HG03342 (cell line): ENCODE results near the gene MGLL.
A peak's percentile ranks its signal among the peaks of the same experiment; 100 is the strongest.

Experiments used
- ATAC-seq: cut with Tn5 transposase; IDR thresholded peaks from one replicate; pipeline ENCODE4 v1.9.1; 2021; ENCODE audit warnings: mild to moderate bottlenecking, moderate library complexity; ENCODE audit not compliant: unreplicated experiment

MGLL gene

DNA sequence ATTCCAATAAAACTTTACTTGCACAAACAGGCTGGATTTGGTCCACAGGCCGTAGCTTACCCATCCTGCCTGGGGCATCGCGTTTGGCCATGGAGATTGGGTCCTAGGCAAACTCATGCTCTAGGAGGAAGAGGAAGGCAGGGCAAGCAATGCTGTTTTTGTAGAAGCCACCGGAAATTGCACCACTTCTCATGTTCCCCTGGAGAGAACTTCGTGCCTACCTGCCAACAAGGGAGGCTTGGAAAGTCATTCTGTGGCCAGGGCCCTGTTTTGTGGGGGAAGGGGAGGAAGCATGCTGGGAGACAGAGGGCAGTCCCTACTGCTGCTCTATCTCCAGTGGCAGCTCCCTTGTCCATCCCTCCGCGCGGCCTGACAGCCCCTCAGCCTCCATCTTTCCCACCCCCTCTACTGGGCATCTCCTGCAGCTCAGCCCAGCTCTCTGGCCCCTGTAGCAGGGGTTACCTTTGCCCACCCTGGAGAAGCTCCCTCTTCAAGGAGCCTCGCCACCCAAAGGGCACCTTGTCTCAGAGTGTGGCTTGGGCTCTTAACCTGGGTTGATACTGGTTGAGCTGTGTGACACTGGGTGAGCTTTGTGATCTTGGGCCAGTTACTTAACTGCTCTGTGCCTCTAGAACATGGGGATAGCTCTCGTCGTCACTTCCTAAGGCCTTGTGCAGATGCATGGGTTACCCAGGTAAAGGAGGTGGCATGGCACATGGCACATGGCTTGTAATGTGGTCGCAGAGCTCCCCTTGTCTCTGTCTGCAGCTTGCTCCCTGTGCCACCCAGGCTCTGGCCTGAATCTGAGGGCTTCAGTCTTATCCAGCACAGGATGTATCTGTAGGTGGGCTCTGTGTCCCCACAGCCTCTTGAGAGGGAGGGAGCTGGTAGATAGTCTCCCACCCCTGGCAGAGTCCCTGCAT lies 143.4 kb downstream of the MGLL start:
- no peak for ATAC-seq

DNA sequence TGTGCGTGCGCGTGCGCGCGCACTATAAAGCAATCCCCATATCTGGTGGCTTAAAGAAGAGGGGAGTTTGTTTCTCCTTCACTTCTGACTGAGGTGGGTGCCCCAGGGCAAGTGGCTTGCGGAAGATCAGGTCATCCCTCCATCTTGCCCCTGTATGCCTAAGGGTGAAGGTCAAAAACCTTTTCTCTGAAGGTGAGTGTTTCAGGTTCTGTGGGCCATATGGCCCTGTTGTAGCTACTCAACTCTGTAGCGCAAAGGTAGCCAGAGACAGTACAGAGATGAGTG lies 144.1 kb downstream of the MGLL start:
- no peak for ATAC-seq

DNA sequence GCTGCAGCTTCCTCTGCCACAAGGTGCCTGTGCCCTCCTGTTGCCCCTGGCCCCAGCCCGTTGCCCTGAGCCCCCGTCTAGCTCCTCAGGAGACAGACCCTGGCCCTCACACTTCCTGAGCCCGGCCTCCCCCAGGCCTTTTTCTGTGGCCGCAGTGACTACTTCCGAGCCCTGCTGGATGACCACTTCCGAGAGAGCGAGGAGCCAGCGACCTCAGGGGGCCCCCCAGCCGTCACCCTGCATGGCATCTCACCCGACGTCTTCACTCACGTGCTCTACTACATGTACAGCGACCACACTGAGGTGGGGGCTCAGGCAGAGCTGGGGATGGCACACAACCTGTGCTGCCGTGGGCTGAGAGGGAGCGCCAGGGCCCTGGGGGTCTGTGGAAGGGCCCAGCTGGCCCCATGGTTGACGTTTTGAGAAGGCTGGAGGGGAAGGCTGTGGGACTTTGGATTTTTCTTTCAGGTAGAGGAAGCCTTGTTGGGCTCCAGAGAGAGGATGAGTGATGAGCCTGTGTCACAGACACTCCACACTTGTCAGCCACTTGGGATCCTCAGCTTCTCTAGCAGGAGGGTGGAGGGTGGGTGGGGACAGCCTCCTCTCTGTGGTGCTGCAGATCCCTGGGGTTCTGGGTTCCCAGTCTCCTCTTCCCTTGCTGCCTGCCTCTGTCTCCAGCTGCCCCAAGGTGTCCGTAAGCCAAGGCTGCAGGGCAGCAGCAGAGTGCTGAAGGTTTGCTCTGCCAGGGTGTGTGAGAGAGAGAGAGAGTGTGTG lies 144.6 kb downstream of the MGLL start:
- no peak for ATAC-seq

DNA sequence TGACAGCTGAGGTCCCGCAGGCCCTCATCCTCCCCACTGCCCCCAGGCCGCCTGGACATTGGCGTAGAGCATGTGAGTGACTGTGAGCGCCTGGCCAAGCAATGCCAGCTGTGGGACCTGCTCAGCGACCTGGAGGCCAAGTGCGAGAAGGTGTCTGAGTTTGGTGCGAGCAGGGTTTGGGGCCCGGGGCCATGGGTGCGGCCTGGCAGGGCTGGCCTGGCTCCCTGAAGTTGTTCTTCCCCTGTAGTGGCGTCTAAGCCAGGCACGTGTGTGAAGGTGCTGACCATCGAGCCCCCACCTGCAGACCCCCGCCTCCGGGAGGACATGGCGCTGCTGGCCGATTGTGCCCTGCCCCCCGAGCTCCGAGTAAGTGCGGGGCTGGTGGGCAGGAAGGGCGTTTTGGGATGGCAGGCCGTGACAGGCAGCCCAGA lies 145.4 kb downstream of the MGLL start:
- ATAC-seq: no peak

DNA sequence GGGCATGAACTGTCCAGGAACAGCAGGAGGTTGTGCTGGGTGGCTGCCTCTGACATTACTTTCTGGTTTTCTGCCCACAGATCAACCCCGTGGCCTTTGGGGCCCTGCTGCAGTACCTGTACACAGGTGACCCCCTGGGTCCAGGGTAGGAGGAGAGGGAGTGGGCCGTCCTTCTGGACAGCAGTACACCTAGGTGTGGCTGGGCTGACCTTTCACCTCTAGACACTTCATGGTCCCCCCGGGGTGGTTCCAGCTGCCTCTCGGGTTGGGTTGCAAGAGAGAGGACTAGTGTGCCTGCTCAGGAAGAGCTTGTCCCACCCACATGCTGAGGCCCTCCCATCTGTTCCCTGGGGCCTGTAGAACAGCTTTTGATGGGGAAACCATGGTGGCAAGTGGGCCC lies 145.9 kb downstream of the MGLL start:
- ATAC-seq: no peak

DNA sequence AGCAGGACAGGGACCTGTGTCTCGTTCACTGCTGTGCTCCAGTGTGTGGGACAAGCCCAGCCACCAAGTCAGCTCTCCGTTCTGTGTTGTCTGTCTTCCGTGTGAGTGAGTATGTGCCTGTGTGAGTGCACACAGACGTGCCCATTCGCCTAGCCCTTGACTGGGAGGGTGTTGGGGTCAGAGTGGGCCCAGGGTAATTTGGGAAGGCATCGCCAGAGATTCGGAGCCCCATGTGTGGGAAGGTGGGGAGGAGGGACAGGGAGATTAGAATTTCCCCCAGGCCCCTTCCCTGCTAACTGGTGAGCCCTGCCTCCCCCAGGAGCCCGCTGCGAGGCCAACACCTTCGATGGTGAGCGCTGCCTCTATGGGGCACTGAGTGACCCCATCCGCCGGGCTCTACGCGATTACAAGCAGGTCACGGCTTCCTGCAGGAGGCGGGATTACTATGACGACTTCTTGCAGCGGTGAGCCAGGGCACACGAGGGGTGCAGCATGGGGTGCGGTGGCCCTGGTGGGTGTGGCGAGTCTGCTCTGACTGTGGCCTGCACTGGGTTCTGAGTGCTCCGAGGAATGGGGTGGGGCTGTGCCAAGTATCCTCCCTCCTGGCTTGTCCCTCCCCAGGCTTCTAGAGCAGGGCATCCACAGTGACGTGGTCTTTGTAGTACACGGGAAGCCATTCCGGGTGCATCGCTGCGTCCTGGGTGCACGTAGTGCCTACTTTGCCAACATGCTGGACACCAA lies 146.5 kb downstream of the MGLL start:
- no peak for ATAC-seq

DNA sequence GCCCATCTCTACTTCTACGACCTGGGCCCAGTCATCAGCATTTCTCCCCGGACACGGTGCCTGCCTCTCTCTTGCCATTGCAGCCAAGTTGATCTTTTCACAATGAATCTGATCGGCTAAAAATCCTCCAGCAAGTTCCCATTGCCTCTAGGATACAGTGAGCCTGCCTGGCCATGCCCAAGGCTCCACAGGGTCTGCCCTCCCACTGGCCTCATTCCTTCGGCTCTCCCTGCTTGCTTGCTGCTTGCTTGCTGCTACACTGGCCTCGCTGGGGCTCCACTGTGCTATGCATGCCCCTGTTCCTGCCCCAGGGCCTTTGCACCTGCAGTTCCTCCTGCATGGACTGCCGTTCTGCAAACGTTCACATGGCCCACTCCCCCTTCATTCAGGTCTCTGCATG lies 147.5 kb downstream of the MGLL start:
- ATAC-seq: no peak

DNA sequence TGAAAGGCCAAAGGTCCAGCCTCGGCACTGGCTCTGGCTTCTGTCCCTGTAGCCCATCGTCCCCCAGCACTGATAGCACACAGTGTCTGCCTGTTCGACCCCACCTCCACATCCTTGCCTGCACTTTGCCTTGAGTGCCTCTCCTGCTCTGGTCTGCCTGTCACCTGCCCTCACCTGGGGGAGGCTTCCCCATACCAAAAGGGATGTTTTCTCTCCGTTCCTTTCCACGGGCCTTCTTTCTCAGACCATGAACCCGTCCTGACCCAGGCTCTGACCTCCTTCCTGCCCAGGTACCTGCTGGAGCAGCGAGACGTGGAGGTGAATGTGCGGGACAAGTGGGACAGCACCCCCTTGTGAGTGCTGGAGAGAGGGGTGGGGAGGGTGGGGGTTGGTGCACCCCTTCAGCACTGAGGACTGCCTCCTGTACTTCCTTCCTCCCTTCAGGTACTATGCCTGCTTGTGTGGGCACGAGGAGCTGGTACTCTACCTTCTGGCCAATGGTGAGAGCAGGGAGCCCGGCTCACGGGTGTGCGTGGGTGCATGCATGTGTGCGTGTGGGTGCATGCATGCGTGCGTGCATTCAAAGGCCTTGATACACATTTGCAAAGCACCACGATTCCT lies 148.1 kb downstream of the MGLL start:
- ATAC-seq: no peak

DNA sequence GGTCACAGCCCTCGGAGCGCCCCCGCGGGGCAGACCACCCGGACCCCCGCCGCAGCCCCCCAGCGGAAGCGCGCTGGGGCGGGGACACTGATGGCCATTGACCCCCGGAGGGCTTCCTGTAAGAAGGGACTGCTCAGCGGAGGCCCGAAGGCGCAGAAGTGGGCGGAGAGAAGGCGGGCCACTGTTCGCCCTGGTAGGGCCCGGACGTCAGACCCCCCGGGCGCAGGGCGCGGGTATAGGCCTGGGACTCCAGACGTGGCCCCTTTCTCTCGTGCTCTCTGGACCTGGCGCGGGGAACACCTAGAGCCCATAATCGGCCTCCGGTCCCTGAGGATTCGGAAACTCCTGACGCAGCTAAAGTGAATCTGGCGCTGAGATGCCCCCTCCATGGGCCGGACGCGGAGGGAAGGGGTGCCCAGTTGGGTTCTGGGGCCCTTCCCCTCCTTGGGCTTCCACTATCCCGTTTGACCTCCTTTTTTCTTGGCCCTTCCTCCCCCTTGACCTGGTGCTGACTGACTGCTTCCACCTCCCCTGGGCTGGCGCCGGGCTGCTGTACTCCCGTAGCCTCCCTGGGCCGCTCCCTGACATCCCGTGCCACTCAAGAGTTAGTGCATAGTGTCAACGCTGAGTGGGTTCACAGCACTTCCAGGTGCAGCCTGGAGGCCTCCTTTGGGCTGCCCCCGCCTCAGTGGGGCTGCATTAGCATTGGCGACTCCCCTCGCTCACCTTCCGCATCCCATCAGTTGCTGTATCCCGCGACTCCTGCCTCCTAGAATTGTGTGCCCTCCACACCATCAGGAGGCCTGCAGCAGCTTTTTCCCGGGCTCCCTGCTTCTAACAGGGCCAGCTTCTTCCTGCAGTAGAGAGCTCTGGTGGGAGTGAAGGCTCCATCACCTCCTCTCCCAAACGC lies 148.9 kb downstream of the MGLL start:
- peak; percentile 30 for ATAC-seq

DNA sequence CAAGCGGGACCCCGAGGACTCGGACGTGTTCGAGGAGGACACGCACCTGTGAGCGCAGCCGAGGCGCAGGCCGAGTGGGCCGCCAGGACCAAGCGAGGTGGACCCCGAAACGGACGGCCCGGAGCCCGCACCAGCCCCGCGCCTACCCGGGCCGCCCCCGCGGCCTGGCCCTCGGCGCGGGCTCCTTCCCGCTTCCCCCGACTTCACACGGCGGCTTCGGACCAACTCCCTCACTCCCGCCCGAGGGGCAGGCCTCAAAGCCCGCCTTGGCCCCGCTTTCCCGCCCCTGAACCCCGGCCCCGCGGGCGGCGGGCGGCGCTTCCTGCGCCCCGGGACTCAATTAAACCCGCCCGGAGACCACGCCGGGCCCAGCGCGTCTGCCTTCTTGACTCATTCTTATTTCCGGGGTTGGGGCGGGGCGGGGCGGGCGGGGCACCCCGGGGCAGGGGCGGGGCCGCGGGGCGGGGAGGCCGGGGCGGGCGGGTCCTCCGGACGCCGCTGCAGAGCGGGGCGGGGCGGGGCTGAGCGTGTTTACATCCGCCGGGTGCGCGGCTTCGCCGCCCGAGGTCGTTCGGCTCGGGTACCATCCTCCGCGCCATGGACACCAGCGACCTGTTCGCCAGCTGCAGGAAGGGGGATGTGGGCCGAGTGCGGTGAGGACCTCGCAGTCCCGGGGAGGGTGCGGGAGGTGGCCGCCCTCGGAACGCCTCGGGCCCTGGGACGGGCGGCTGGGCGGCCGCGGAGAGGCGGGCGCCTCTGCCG lies 149.7 kb downstream of the MGLL start, which contains the start of gene ABTB1:
TSS of gene ABTB1 (plus strand) at position 524 of the 762 bp plus-strand sequence. CDS start at position 598, 74 bp downstream.
- peak; percentile 71 for ATAC-seq

DNA sequence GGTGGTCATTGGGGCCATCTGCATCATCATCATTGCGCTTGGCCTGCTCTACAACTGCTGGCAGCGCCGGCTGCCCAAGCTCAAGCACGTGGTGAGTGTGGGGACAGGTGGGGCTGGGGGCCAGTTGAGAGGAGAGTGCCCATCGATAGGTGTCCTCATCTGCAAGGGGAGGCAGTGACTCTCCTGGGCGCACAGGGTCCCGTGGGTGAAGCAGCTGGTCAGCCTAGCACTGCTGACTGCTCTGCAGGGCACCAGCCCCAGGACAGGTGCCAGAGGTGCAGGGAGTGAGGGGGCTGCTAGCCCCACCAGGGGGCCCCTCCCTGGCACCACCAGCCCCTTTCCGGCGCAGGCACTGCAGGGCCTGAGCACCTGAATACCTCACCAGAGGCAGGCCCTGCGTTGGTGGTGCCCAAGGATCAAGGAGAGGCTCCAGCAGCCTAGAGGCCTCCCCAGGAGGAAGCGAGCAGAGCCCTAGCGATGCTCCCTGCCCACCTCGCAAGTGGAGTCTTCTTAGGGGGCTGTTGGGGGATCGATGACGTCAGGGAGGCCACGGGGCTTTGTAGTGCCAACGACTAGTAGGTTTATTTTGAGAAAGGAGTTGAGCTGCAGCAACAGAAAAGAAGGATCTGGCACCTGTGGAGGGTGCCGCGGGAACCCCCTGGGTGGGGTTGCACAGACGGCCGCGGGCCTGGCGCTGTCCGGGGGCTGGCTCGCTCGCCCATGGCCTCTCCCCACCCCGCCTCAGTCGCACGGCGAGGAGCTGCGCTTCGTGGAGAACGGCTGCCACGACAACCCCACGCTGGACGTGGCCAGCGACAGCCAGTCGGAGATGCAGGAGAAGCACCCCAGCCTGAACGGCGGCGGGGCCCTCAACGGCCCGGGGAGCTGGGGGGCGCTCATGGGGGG lies 150.5 kb downstream of the MGLL start:
- ATAC-seq: peak; percentile 24

DNA sequence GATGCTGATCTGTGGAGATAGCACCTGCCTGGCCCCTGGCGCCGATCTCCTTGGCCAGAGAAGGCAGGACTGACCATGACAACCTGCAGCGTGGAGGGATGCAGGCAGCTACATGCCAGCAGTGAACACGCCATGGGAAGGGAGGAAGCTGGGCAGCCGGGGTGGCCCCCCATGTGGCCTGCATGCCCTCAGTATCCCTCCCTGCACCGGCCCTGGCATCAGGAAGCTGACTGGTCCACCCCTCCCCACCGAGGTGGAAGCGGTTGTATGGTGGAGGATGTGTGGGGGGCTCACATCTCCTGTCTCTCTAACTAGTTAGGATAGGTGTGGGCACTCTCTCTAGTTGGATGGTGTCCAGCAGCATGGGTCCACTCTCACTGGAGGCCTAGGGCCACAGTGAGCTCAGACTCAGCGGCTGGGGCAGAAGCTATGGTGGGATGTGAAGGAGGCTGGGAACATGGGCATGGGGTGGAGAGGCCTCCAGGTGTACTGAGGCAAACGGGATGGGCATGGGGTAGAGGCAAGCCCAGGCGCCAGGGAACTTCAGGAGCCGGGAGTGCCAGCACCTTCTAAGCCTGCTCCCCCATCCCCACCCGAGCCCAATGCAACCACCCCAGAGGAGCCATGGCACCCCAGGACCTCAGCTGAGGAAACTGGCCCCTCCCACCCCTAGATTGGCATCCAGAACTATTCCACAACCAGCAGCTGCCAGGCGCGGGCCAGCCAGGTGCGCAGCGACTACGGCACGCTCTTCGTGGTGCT lies 151.4 kb downstream of the MGLL start:
- no peak for ATAC-seq

DNA sequence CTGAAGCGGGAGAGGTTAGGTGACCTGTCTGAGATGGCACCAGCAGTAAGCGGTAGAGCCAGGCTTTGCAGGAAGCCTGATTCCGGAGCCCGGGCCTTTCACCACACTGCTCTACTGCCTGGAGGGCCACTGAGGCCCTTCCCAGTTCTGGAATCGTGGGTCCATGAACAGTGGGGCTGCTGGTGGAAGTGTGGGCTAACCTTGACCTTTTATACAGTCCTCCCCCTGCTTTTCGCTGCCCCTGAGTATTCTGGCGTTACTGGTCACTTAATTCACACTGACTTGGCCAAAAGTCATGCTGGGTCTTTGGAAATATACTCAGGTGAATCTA lies 152.1 kb downstream of the MGLL start:
- ATAC-seq: no peak

DNA sequence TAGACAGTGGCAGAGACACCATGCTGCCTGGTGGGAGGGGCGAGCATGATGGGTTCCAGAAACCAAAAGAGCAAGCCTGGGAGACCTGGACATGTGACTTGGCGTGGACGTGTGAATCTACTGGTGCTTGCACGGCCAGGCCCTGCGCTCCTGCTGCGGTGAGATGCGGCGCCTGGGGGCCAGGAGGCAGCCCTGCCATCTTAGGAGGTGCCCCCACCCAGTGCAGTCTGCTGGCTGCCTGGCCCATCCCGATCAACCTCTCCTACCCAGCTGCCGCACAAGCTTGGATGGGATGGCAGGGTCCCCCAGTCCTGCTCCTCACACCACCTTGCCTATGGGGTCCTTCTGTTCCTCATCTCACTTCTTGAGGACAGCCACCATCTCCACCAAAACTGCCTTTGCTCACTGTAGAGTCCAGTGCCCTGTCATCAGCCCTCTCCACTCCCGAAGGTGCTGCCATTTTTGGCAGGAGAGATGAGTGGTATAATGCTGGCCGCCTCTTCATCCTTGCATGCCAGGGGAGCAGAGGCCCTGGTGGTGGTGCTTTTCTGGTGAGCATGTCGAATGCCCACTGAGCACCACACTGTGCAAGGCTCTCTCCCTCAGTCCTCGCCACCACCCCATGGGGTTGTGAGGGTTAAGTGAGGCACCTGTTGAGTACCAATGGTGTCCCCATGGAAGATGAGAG lies 152.6 kb downstream of the MGLL start:
- ATAC-seq: no peak

DNA sequence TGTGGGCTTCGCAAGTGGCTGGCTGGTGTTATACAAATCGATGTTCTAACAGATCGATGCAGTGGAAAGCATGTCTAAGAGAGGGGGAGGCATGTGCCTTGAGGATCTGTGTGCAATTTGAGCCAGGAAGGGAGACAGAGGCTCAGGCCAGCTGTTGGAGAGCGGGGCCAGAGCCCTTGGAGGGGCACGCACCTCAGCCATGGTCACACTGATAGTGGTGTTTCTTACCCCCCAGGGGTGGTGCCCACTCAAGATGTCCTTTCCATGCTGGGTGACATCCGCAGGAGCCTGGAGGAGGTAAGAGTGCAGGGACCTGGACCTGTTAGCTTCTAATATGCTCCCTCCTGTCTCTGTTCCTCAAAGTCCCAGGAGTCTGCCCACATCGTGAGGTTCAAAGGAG lies 153.4 kb downstream of the MGLL start:
- ATAC-seq: no peak

DNA sequence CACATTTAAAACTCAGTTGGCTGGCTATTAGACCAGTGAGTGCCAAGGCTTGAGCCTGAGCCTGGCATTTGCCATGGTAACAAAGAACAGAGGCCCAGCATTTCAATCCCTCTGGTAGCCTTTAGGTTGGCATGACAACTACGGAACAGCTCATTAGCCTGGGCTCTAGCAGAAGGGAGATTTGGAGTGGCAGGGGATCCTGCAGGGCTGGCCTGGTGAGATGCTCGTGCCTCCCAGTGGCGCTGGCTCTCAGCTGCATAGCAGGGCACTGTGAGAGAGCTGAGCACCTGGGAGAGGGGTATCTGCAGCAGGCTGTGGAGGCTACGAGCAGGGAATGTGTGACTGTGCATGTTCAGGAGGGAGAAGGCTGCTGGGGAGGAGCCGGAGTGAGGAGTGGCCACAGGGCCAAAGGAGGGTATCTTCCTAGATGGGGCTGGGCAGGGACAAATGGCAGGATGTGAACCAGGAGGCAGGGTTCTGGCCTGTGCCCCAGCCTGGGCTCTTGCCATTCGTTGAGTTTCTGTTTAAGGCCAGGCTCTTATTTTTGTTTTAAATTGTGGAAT lies 155.1 kb downstream of the MGLL start:
- ATAC-seq: no peak

DNA sequence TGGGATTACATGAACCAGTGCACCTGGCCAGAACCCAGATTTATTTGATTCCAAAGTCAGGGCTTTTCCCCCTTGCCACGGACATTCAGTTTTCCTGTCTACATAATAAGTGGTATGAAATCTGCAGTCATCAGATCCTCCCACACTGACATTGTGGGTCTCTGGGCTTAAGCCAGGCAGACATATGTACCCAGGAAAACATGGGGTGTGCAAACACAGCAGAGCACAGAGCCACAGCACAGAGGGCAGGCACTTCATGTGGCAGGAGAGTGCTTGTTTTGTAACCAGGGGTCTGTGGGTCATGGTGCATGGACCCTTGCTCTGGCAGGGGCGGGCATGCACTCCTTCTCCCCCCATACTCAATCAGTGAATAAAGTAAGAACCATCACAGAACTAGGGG lies 155.6 kb downstream of the MGLL start:
- no peak for ATAC-seq
